ENCODE measurements around the gene DYRK1B. TPM values are rescaled to one million over a fixed set of nuclear protein-coding genes. Genes with fewer than 3 reads are reported as not detected.

DYRK1B gene
- total RNA-seq, 2 experiments from 2014 or later: 3.0 to 9.2 TPM

GRCh38 chr19:39842693-39843435 is 8.9 kb upstream of the DYRK1B start:
- H2AFZ ChIP-seq (ENCODE audit: low read length): no peak overlapping the region
- intact Hi-C loops (cut with micrococcal nuclease; ENCODE audit: unreplicated experiment): no loop called here
- no peak for DNase-seq (ENCODE audit: low spot score)
- ChIA-PET POLR2A (interaction anchor here (0.8 kb wide), 1 partner anchor 10 kb away, joined by 3 read pairs; no protein-coding TSS in a partner anchor), CTCF (ENCODE audit: unreplicated experiment) (interaction anchor here (1.8 kb wide), 1 partner anchor 9 kb away, joined by 5 read pairs; the partner anchor contains the start of gene DYRK1B)
- peaks cover 33% of the 10 kb centered on the region for H3K4me1 ChIP-seq (ENCODE audit: insufficient read depth, low read length, poor library complexity, severe bottlenecking)
- no peaks in the 10 kb centered on the region for H3K9me2 ChIP-seq (ENCODE audit: insufficient read depth, low read length)
- peak overlapping the region; percentile 99 for H3K4me2 ChIP-seq (ENCODE audit: low read length)
- H3K36me3 ChIP-seq (ENCODE audit: insufficient read depth, low read length): peaks cover 52% of the 10 kb centered on the region
- TF ChIP-seq EZH2phosphoT487 (IDR thresholded peaks at IDR 0.05; ENCODE audit: borderline replicate concordance, low read depth, low read length) (no peak), CTCF (conservative IDR thresholded peaks at IDR 0.05; ENCODE audit: low read length) (no peak; the same call in 1 of the 2 replicates)
- H3K9me3 ChIP-seq (ENCODE audit: low read length): no peaks in the 10 kb centered on the region
- no TSS peak for BruUV-seq (replicated peaks)
- H3K27ac ChIP-seq (ENCODE audit: low read depth, low read length, poor library complexity, severe bottlenecking): no peak overlapping the region
- H4K20me1 ChIP-seq (ENCODE audit: insufficient read depth, low read length): peaks cover 37% of the 10 kb centered on the region
- peaks cover 62% of the 10 kb centered on the region for H3K79me2 ChIP-seq (ENCODE audit: insufficient read depth, low read depth, low read length)
- peak overlapping the region; percentile 90 for H3K4me3 ChIP-seq (ENCODE audit: low read depth, low read length, poor library complexity, severe bottlenecking)

- no peaks in the 10 kb centered on the region for H3K9me2 ChIP-seq (ENCODE audit: insufficient read depth, low read length)
- peaks cover 71% of the 10 kb centered on the region for H3K36me3 ChIP-seq (ENCODE audit: insufficient read depth, low read length)
- no peak overlapping the region for H3K4me2 ChIP-seq (ENCODE audit: low read length)
- H3K4me3 ChIP-seq (ENCODE audit: low read depth, low read length, poor library complexity, severe bottlenecking): no peak overlapping the region
- BruUV-seq (replicated peaks): no TSS peak
- intact Hi-C loops (cut with micrococcal nuclease; ENCODE audit: unreplicated experiment): no loop called here
- peaks cover 61% of the 10 kb centered on the region for H3K79me2 ChIP-seq (ENCODE audit: insufficient read depth, low read depth, low read length)
- no peak overlapping the region for H3K27ac ChIP-seq (ENCODE audit: low read depth, low read length, poor library complexity, severe bottlenecking)
- TF ChIP-seq CTCF (conservative IDR thresholded peaks at IDR 0.05; ENCODE audit: low read length): no peak
- TF ChIP-seq EZH2phosphoT487 (IDR thresholded peaks at IDR 0.05; ENCODE audit: borderline replicate concordance, low read depth, low read length): no peak
- H3K9me3 ChIP-seq (ENCODE audit: low read length): no peaks in the 10 kb centered on the region
- peaks cover 25% of the 10 kb centered on the region for H3K4me1 ChIP-seq (ENCODE audit: insufficient read depth, low read length, poor library complexity, severe bottlenecking)
- ChIA-PET CTCF (ENCODE audit: unreplicated experiment) (no interaction called here), POLR2A (no interaction called here)
- H2AFZ ChIP-seq (ENCODE audit: low read length): no peak overlapping the region
- peaks cover 37% of the 10 kb centered on the region for H4K20me1 ChIP-seq (ENCODE audit: insufficient read depth, low read length)
- DNase-seq (ENCODE audit: low spot score): no peak
These were observed 7.1 kb upstream of the DYRK1B start for GRCh38 chr19:39841041-39841440.

DNA sequence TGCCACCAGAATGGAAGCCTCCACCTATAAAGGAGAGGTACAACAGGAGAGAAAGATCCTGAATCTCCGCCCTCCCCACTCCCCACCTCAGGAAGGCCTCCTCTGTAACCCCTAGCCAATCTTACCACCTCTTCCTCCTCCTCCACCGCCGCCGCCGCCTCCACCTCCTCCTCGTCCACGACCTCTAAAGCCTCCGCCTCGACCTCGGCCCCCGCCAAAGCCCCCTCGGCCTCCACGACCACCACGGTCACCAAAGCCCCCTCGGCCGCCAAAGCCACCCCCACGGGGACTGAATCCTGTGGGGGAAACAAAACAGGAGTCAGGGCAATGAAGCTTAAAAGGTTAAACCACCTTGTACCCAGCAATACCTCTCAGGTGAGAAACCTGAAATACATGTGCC is 6.5 kb upstream of the DYRK1B start:
- no peak overlapping the region for H2AFZ ChIP-seq (ENCODE audit: low read length)
- H3K4me3 ChIP-seq (ENCODE audit: low read depth, low read length, poor library complexity, severe bottlenecking): no peak overlapping the region
- no peak for DNase-seq (ENCODE audit: low spot score)
- H3K4me1 ChIP-seq (ENCODE audit: insufficient read depth, low read length, poor library complexity, severe bottlenecking): peaks cover 25% of the 10 kb centered on the region
- POLR2A ChIA-PET: no interaction called here
- CTCF ChIA-PET (ENCODE audit: unreplicated experiment): no interaction called here
- BruUV-seq (replicated peaks): no TSS peak
- no peak for TF ChIP-seq CTCF (conservative IDR thresholded peaks at IDR 0.05; ENCODE audit: low read length)
- intact Hi-C loops (cut with micrococcal nuclease; ENCODE audit: unreplicated experiment): no loop called here
- H3K9me2 ChIP-seq (ENCODE audit: insufficient read depth, low read length): no peaks in the 10 kb centered on the region
- no peak overlapping the region for H3K27ac ChIP-seq (ENCODE audit: low read depth, low read length, poor library complexity, severe bottlenecking)
- H3K79me2 ChIP-seq (ENCODE audit: insufficient read depth, low read depth, low read length): peaks cover 55% of the 10 kb centered on the region
- no peaks in the 10 kb centered on the region for H3K9me3 ChIP-seq (ENCODE audit: low read length)
- no peak overlapping the region for H3K4me2 ChIP-seq (ENCODE audit: low read length)
- peaks cover 76% of the 10 kb centered on the region for H3K36me3 ChIP-seq (ENCODE audit: insufficient read depth, low read length)
- peaks cover 37% of the 10 kb centered on the region for H4K20me1 ChIP-seq (ENCODE audit: insufficient read depth, low read length)

All from OCI-LY7 (cell line).